Testis (tissue), 3 donors: ENCODE measurements around the gene VRTN. TPM values are rescaled to one million over a fixed set of nuclear protein-coding genes. Genes with fewer than 3 reads are reported as not detected.

Experiments
- DNase-seq: peaks from one replicate; pipeline ENCODE4 v3.0.0-alpha.2; 2019
- H3K27ac ChIP-seq, 2 donors: fragments of 200-600 bp; sonication (generic); one replicate each; pipeline ENCODE4 v1.5.1; 2019
- H3K27me3 ChIP-seq: fragments of 200-600 bp; sonication (generic); one replicate; pipeline ENCODE4 v1.5.1; 2019
- H3K36me3 ChIP-seq: fragments of 200-600 bp; sonication (generic); one replicate; pipeline ENCODE4 v1.5.1; 2017; ENCODE audit warnings: low read depth; ENCODE audit errors: missing control alignments
- H3K4me1 ChIP-seq: fragments of 200-600 bp; sonication (generic); one replicate; pipeline ENCODE4 v1.5.1; 2019
- H3K4me3 ChIP-seq, 2 donors: fragments of 200-600 bp; sonication (generic); one replicate each; pipeline ENCODE4 v1.5.1; 2017 to 2019
- H3K9me3 ChIP-seq: fragments of 200-600 bp; sonication (generic); one replicate; pipeline ENCODE4 v1.5.1; 2017
- POLR2A ChIP-seq: fragments of 450-650 bp; IDR thresholded peaks from one replicate; pipeline ENCODE4 v1.6.1; 2017; ENCODE audit warnings: antibody characterized with exemption, mild to moderate bottlenecking, moderate library complexity
- WGBS, 2 donors: methylation state at CpG; one replicate each; pipeline ENCODE4 v1.1.5; 2018; 5-methylcytosine and 5-hydroxymethylcytosine counted together
- intact Hi-C: fragments of 100-400 bp; cut with DNase I; formaldehyde crosslinking; loops from one replicate; pipeline ENCODE4 v1.15.1; 2023; ENCODE audit warnings: low total_unique reads
- polyA plus RNA-seq: library from polyadenylated mRNA; stranded (reverse); fragments of 350-450 nt; fragmentation: Illumina TruSeq; extraction: RNeasy Lipid Tissue Mini Kit (QIAGEN cat#74804); gene quantifications from one replicate; pipeline ENCODE4 v1.2.3, GENCODE V29; 2014; ENCODE audit warnings: low read depth, low replicate concordance; ENCODE audit not compliant: insufficient read depth
- total RNA-seq, 2 donors: library from RNA; depleted of rRNA; stranded (reverse); fragments of >200 nt; gene quantifications; one replicate each; pipeline ENCODE4 v1.2.3, GENCODE V29; 2016
- TF ChIP-seq, protein P1 (sequence below), 3 experiments: fragments of 450-650 bp in 2 of 3; fragments of 200-600 bp in 1 of 3; sonication (generic) in 1 of 3; IDR thresholded peaks; one replicate each; pipeline ENCODE4 v1.5.1; 2016 to 2019; ENCODE audit warnings: antibody characterized with exemption in 3 of 3, mild to moderate bottlenecking in 2 of 3, moderate library complexity in 1 of 3

Gene VRTN
- total and polyA plus RNA-seq, 3 donors from 2014 or later: 0.47 to 3.5 (median 1.6) TPM

DNA sequence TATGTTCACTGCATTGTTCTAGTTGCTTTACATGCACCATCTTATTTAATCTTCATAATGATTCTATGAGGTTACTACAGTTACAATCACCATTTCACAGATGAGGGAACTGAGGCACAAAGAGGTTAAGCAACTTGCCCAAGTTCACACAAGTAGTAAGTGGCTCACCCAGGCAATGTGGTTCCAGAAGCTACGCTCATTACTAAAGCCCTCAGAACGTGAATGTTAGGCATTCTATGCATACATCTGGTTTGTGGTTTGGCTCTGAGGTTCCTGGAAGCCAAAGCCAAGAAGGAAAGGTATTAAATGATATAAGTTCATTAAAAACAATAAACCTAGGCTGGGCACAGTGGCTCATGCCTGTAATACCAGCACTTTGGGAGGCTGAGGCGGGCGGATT is 14.4 kb upstream of the VRTN start:
- Histone ChIP-seq H3K36me3 (no peaks in the 10 kb centered on the region), H3K27ac (no peak overlapping the region), H3K9me3 (no peaks in the 10 kb centered on the region), H3K27me3 (no peaks in the 10 kb centered on the region), H3K4me1 (no peaks in the 10 kb centered on the region), H3K4me3 (no peak overlapping the region)
- no peak for DNase-seq
- intact Hi-C loops: no loop called here
- 82 to 92% methylated on average over 4 of the region's 4 CpGs for WGBS, 2 donors
- TF ChIP-seq POLR2A: no peak
- TF ChIP-seq, protein P1, sequence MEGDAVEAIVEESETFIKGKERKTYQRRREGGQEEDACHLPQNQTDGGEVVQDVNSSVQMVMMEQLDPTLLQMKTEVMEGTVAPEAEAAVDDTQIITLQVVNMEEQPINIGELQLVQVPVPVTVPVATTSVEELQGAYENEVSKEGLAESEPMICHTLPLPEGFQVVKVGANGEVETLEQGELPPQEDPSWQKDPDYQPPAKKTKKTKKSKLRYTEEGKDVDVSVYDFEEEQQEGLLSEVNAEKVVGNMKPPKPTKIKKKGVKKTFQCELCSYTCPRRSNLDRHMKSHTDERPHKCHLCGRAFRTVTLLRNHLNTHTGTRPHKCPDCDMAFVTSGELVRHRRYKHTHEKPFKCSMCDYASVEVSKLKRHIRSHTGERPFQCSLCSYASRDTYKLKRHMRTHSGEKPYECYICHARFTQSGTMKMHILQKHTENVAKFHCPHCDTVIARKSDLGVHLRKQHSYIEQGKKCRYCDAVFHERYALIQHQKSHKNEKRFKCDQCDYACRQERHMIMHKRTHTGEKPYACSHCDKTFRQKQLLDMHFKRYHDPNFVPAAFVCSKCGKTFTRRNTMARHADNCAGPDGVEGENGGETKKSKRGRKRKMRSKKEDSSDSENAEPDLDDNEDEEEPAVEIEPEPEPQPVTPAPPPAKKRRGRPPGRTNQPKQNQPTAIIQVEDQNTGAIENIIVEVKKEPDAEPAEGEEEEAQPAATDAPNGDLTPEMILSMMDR (IDR thresholded peaks at IDR 0.05): no peak

DNA sequence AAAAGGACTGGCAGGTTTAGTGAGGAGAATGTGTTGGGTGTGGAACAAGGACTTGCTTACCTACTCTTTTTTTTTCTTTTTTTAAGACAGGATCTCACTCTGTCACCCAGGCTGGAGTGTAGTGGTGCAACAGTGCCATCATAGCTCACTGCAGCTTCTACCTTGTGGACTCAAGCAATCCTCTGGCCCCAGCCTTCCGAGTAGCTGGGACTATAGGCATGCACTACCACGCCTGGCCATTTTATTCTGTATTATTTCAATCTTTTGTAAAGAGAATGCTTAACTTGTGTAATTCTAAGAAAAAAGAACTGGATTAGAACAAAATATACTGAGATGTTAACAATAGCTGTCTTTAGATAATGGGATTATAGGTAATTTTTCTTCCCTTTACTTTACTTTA is 1.9 kb upstream of the VRTN start:
- TF ChIP-seq POLR2A: no peak
- TF ChIP-seq, protein P1 (IDR thresholded peaks at IDR 0.05): no peak
- intact Hi-C loops: no loop called here
- no peaks in the 10 kb centered on the region for H3K4me1 ChIP-seq
- DNase-seq: no peak
- 88% methylated on average over 2 of the region's 2 CpGs for WGBS, 2 donors
- no peaks in the 10 kb centered on the region for H3K9me3 ChIP-seq
- no peaks in the 10 kb centered on the region for H3K27me3 ChIP-seq
- H3K27ac ChIP-seq: no peak overlapping the region
- H3K4me3 ChIP-seq: no peak overlapping the region
- H3K36me3 ChIP-seq: no peaks in the 10 kb centered on the region

DNA sequence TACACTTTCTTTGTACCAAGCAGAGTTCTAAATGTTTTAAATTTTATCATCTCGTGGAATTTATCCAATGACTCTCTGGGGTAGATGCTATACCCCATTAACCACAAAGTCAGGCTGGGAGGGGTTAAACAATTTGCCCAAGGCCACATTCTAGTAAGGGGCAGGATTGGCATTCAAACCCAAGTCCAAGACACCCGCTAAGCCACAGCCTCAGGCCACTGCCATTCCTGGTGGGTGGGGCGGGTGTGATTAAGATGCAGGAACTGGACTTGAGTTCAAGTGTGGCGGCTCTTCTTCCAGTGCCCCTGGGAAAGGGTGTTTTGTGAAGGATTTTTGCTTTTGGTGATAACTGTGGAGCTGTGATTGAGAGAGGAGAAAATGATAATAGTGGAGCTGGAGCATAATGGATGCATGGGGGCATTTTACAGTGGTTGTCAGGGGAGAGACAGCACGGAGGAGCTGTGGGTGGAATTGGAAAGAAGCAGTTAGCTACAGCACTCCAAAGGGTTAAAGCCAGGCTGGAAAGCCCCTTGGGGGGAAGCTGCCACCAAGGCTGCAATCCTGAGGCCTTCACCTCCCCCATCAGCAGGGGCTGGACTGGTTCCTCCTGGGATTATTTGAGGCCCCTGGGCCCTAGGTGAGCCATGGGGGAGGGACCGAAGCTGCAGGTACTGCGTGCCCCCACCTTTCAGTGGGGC is 1.0 kb upstream of the VRTN start:
- no peak for DNase-seq
- intact Hi-C loops: no loop called here

DNA sequence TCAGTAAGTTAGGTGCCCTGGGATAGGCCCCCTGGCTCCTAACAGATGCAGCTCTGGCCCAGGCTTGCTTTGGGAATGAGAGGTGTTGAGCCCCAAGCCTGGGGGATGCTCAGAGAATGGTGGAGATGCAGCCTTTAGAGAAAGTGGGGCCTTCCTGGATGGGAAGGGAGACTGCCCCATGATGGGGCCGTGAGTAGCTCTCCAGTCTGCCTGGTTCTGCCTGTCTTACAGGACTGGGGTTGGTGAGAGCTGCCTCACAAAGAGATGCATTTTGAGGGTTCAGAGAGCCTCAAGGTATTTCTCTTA is 523 bp upstream of the VRTN start:
- Histone ChIP-seq H3K4me3 (no peak overlapping the region), H3K27me3 (no peaks in the 10 kb centered on the region), H3K9me3 (no peaks in the 10 kb centered on the region), H3K27ac (no peak overlapping the region), H3K36me3 (no peaks in the 10 kb centered on the region), H3K4me1 (no peaks in the 10 kb centered on the region)
- WGBS, 2 donors: 53 to 60% methylated on average over 1 of the region's 1 CpG
- no peak for TF ChIP-seq POLR2A
- TF ChIP-seq, protein P1 (IDR thresholded peaks at IDR 0.05): no peak
- intact Hi-C loops: no loop called here
- DNase-seq: no peak

More for the DNA sequence above, 1.0 kb upstream of the VRTN start:
- no peak overlapping the region for H3K27ac ChIP-seq
- WGBS, 2 donors: 75 to 83% methylated on average over 7 of the region's 7 CpGs
- H3K27me3 ChIP-seq: no peaks in the 10 kb centered on the region
- H3K4me1 ChIP-seq: no peaks in the 10 kb centered on the region
- no peak overlapping the region for H3K4me3 ChIP-seq
- H3K9me3 ChIP-seq: no peaks in the 10 kb centered on the region
- no peaks in the 10 kb centered on the region for H3K36me3 ChIP-seq
- TF ChIP-seq, protein P1 (IDR thresholded peaks at IDR 0.05): no peak
- TF ChIP-seq POLR2A: no peak
